Karpas-422 (cell line): ENCODE results near the gene FAM131B. TPM values are rescaled to one million over a fixed set of nuclear protein-coding genes. Genes with fewer than 3 reads are reported as not detected.

ENCODE experiments used
- DNase-seq: peaks from one replicate; pipeline ENCODE4 v3.0.0-alpha.2; 2015
- H2AFZ ChIP-seq: fragments of 200-600 bp; sonication (generic); 2 replicates; pipeline ENCODE4 v1.6.1; 2014; ENCODE audit warnings: antibody characterized with exemption, low read length, mixed read lengths
- H3K27ac ChIP-seq: fragments of 200-600 bp; sonication (generic); 2 replicates; pipeline ENCODE4 v1.5.1; 2014; ENCODE audit warnings: mild to moderate bottlenecking, low read length, moderate library complexity
- H3K27me3 ChIP-seq: fragments of 200-600 bp; sonication (generic); 2 replicates; pipeline ENCODE4 v1.6.1; 2014; ENCODE audit warnings: low read length, mixed read lengths
- H3K36me3 ChIP-seq: fragments of 200-600 bp; sonication (generic); 2 replicates; pipeline ENCODE4 v1.6.1; 2014; ENCODE audit warnings: low read length, mixed read lengths; ENCODE audit not compliant: insufficient read depth
- H3K4me1 ChIP-seq: fragments of 200-600 bp; sonication (generic); 2 replicates; pipeline ENCODE4 v1.6.1; 2014; ENCODE audit warnings: mild to moderate bottlenecking, low read length, mixed read lengths
- H3K4me2 ChIP-seq: fragments of 200-600 bp; sonication (generic); 2 replicates; pipeline ENCODE4 v1.6.1; 2014; ENCODE audit warnings: low read length, low read depth, mild to moderate bottlenecking; ENCODE audit not compliant: poor library complexity, severe bottlenecking
- H3K4me3 ChIP-seq: fragments of 200-600 bp; sonication (generic); 2 replicates; pipeline ENCODE4 v1.5.1; 2014; ENCODE audit warnings: mild to moderate bottlenecking, antibody characterized with exemption, low read length, mixed read lengths
- H3K79me2 ChIP-seq: fragments of 200-600 bp; sonication (generic); 2 replicates; pipeline ENCODE4 v1.6.1; 2014; ENCODE audit warnings: mild to moderate bottlenecking, low read length, mixed read lengths
- H3K9ac ChIP-seq: fragments of 200-600 bp; sonication (generic); 2 replicates; pipeline ENCODE4 v1.6.0; 2014; ENCODE audit warnings: low read length
- H3K9me2 ChIP-seq: fragments of 200-600 bp; sonication (generic), shearing (Covaris generic); replicated peaks from 2 replicates; pipeline ENCODE4 v1.6.0; 2014; ENCODE audit warnings: mild to moderate bottlenecking, low read length, moderate library complexity; ENCODE audit not compliant: insufficient read depth
- H3K9me3 ChIP-seq: fragments of 300-700, 200-600 bp; sonication (generic); 2 replicates; pipeline ENCODE4 v1.6.1; 2014; ENCODE audit warnings: low read length, mixed read lengths
- H4K20me1 ChIP-seq: fragments of 200-600 bp; sonication (generic); 2 replicates; pipeline ENCODE4 v1.6.1; 2014; ENCODE audit warnings: mild to moderate bottlenecking, antibody characterized with exemption, low read length, low read depth; ENCODE audit not compliant: insufficient read depth
- total RNA-seq: library from RNA; depleted of rRNA; stranded (reverse); fragments of >200 nt; shearing (Covaris generic); gene quantifications from 2 replicates; pipeline ENCODE4 v1.2.3, GENCODE V29; 2014; ENCODE audit warnings: low replicate concordance

Gene FAM131B
- total RNA-seq, 1 experiment from 2014 or later: 0.11 TPM

GRCh38 chr7:143381427-143382125, 19.1 kb upstream of the FAM131B start:
- Histone ChIP-seq H3K36me3 (no peaks in the 10 kb centered on the region), H3K27me3 (no peaks in the 10 kb centered on the region), H3K27ac (no peak overlapping the region), H3K79me2 (no peaks in the 10 kb centered on the region), H3K4me3 (peak overlapping the region; percentile 83), H3K9me3 (no peaks in the 10 kb centered on the region), H3K9ac (peak overlapping the region; percentile 85), H3K4me1 (peaks cover 9% of the 10 kb centered on the region), H3K4me2 (peak overlapping the region; percentile 89), H4K20me1 (no peaks in the 10 kb centered on the region), H2AFZ (peak overlapping the region; percentile 82; the same call in 1 of the 2 replicates), H3K9me2 (no peaks in the 10 kb centered on the region)
- DNase-seq: peak; percentile 60

DNA sequence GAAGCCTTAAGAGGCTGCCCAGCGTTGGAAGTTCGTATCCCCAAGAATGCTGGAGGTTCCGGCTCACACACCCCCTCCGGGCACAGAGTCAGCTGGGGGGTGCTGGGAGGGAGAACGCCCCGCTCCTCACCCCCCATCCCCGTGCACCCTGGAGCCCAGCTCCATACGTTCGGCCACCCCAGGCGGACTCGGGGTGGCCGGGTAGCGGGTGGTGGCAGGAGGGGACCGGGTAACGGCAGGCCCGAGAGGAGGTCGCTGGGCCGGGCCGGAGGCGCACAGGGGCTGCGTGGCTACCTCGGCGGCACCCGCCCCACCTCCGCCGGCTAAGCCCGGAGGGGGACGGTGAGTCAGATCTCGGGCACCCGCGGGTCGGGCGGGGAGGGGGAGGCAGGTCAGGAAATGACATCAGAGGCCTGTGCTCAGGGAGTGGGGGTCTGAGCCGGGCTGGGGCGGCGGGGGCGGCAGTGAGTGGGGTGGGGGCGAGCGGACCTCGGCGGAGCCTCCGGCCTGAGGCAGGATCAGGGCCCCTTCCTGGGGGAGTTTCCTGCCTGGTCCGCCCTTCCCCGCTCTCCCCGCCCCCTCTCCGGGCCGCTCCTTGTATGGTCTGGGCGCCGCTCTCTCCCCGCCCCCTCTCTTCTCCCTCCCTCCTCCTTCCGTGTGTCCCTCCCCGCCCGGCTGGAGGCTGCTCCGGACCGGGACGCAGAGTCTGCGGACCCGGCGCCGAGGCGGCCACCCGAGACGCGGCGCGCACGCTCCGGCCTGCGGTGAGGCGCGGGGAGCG, 18.3 kb upstream of the FAM131B start, which contains the start of gene ZYX:
TSS of gene ZYX (plus strand) at position 700 of the 781 bp plus-strand sequence. CDS start 227 bp downstream, outside the sequence.
- no peaks in the 10 kb centered on the region for H3K79me2 ChIP-seq
- peaks cover 9% of the 10 kb centered on the region for H3K4me1 ChIP-seq
- H2AFZ ChIP-seq: peak within 1 kb of the TSS; percentile 82

DNA sequence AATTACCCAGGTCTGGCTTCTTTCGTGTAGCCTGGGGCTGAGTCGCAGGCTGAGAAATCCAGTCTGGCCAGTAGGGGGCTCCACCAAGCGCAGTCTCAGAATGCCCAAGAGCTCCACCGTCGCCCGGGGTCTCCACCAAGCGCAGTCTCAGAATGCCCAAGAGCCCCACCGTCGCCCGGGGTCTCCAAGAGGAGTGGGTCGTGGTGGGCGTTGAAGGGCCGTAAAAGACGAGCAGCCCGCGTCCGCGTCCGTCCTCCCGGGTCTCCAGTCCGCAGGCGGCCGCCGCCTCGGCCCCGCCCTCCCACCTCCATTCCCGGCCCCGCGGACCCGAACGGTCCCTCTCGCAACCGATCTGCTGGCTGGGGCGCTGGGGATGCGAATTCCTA, 17.7 kb upstream of the FAM131B start:
- Histone ChIP-seq H3K36me3 (no peaks in the 10 kb centered on the region), H3K4me3 (peak overlapping the region; percentile 83), H3K9me2 (no peaks in the 10 kb centered on the region), H3K4me2 (peak overlapping the region; percentile 89), H3K27me3 (no peaks in the 10 kb centered on the region), H3K9me3 (no peaks in the 10 kb centered on the region), H2AFZ (peak overlapping the region; percentile 82), H3K9ac (peak overlapping the region; percentile 85), H4K20me1 (no peaks in the 10 kb centered on the region), H3K79me2 (no peaks in the 10 kb centered on the region), H3K27ac (no peak overlapping the region), H3K4me1 (peaks cover 12% of the 10 kb centered on the region)
- peak; percentile 94 for DNase-seq

More for the DNA sequence above, 18.3 kb upstream of the FAM131B start, which contains the start of gene ZYX:
- H3K27ac ChIP-seq: no peak within 1 kb of the TSS
- H3K4me3 ChIP-seq: peak within 1 kb of the TSS; percentile 83
- H3K36me3 ChIP-seq: no peaks in the 10 kb centered on the region
- H3K9ac ChIP-seq: peak within 1 kb of the TSS; percentile 85
- no peaks in the 10 kb centered on the region for H3K9me3 ChIP-seq
- H3K27me3 ChIP-seq: no peaks in the 10 kb centered on the region
- H3K9me2 ChIP-seq: no peaks in the 10 kb centered on the region
- DNase-seq: peak; percentile 91
- H4K20me1 ChIP-seq: no peaks in the 10 kb centered on the region
- peak within 1 kb of the TSS; percentile 89 for H3K4me2 ChIP-seq

DNA sequence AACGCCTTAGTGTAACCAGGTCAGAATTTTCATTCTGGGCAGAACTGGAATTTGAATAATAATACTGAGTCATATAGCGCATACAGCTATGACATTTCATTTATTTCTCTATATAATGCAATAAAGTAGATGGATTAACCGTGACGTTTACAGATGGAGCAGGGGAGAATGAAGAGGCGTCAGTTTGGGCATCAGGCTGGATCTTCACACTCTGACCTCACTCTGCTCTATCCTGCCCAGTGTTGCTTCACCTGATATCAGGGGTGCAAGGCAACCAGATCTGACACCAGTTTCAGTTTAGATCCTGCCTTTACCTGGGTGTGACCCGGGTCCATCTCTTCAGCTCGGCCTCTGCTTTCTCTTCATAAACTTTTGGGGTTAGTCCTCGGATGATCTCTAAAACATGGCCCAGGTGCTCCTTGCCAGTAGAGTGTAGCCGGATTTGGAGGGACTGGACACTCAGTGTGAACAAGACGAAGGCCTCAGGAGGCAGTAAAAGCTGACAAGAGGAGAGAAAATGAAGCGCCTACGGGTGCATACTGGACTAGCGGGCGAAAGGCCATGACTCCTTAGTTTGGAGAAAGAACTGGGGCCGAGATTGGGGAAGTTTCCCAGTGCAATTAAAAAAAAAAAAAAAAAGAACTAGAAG, 17.2 kb upstream of the FAM131B start:
- no peak for DNase-seq
- Histone ChIP-seq H3K9me2 (no peaks in the 10 kb centered on the region), H3K27me3 (no peaks in the 10 kb centered on the region), H3K9me3 (no peaks in the 10 kb centered on the region), H3K4me3 (peak overlapping the region; percentile 83), H3K4me1 (peaks cover 17% of the 10 kb centered on the region), H3K9ac (peak overlapping the region; percentile 85), H3K4me2 (peak overlapping the region; percentile 89), H3K27ac (no peak overlapping the region), H3K79me2 (no peaks in the 10 kb centered on the region), H4K20me1 (no peaks in the 10 kb centered on the region), H3K36me3 (no peaks in the 10 kb centered on the region), H2AFZ (no peak overlapping the region)

GRCh38 chr7:143376396-143376795, 13.9 kb upstream of the FAM131B start:
- H3K36me3 ChIP-seq: no peaks in the 10 kb centered on the region
- H3K4me2 ChIP-seq: no peak overlapping the region
- no peak overlapping the region for H2AFZ ChIP-seq
- no peak overlapping the region for H3K4me3 ChIP-seq
- H3K27ac ChIP-seq: no peak overlapping the region
- no peak for DNase-seq
- peaks cover 20% of the 10 kb centered on the region for H3K4me1 ChIP-seq
- no peaks in the 10 kb centered on the region for H3K9me2 ChIP-seq
- H3K9ac ChIP-seq: no peak overlapping the region
- H3K27me3 ChIP-seq: no peaks in the 10 kb centered on the region
- H3K9me3 ChIP-seq: no peaks in the 10 kb centered on the region
- no peaks in the 10 kb centered on the region for H3K79me2 ChIP-seq
- H4K20me1 ChIP-seq: no peaks in the 10 kb centered on the region

- Histone ChIP-seq H3K4me3 (no peak overlapping the region), H3K9ac (no peak overlapping the region), H3K9me2 (no peaks in the 10 kb centered on the region), H3K36me3 (no peaks in the 10 kb centered on the region), H3K4me1 (peaks cover 20% of the 10 kb centered on the region), H3K79me2 (no peaks in the 10 kb centered on the region), H3K4me2 (no peak overlapping the region), H3K9me3 (no peaks in the 10 kb centered on the region), H2AFZ (peak overlapping the region; percentile 3; the same call in 1 of the 2 replicates), H4K20me1 (no peaks in the 10 kb centered on the region), H3K27ac (no peak overlapping the region), H3K27me3 (no peaks in the 10 kb centered on the region)
- peak; percentile 47 for DNase-seq
These were observed 13.0 kb upstream of the FAM131B start for GRCh38 chr7:143375298-143376034.

DNA sequence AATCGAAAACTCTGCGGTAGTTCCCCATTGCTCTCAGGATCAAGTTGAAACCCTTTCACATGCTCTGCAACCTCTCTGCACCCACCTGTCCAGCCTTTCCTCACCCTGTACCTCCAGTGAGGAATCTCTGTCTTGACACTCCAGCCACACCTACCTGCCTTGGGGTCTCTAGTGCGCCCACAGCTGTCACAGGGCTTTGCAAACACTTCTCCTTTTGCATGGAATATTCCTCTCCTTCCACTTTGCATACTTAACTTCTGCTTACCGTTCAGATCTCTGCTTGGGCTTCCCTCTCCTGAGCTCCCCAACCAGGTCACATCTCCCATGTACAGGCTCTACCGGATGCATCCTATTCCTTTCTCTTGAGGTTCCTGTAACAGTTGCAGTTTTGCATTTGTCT, 12.0 kb upstream of the FAM131B start:
- Histone ChIP-seq H3K4me1 (peaks cover 15% of the 10 kb centered on the region), H4K20me1 (no peaks in the 10 kb centered on the region), H3K27me3 (no peaks in the 10 kb centered on the region), H3K36me3 (no peaks in the 10 kb centered on the region), H3K9ac (no peak overlapping the region), H3K4me3 (no peak overlapping the region), H3K9me2 (no peaks in the 10 kb centered on the region), H3K79me2 (no peaks in the 10 kb centered on the region), H2AFZ (peak overlapping the region; percentile 3; the same call in 1 of the 2 replicates), H3K9me3 (no peaks in the 10 kb centered on the region), H3K4me2 (no peak overlapping the region), H3K27ac (no peak overlapping the region)
- peak; percentile 43 for DNase-seq
